ENCODE results near the gene EIF6.

GRCh38 chr20:35327074-35327976 is 42.8 kb upstream of the EIF6 start:
- no peak for TF ChIP-seq CTCF (IDR thresholded peaks at IDR 0.05)
- TF ChIP-seq POLR2A (IDR thresholded peaks at IDR 0.05) = no peak

All from sigmoid colon (tissue), 3 donors.